Measurements from ENCODE around the gene SPRY1.

SPRY1 gene

GRCh38 chr4:123396307-123397143, at the start of gene SPRY1:
SPRY1 (plus strand) TSS chr4:123396795; CDS start chr4:123401592, 4,797 bp downstream.
- peak; percentile 62 for DNase-seq (ENCODE audit: low spot score)

- DNase-seq (ENCODE audit: low spot score): no peak
Observed at GRCh38 chr4:123346951-123347350, 49.6 kb upstream of the SPRY1 start.

GRCh38 chr4:123348946-123349345, 47.6 kb upstream of the SPRY1 start:
- no peak for DNase-seq (ENCODE audit: low spot score)

DNA sequence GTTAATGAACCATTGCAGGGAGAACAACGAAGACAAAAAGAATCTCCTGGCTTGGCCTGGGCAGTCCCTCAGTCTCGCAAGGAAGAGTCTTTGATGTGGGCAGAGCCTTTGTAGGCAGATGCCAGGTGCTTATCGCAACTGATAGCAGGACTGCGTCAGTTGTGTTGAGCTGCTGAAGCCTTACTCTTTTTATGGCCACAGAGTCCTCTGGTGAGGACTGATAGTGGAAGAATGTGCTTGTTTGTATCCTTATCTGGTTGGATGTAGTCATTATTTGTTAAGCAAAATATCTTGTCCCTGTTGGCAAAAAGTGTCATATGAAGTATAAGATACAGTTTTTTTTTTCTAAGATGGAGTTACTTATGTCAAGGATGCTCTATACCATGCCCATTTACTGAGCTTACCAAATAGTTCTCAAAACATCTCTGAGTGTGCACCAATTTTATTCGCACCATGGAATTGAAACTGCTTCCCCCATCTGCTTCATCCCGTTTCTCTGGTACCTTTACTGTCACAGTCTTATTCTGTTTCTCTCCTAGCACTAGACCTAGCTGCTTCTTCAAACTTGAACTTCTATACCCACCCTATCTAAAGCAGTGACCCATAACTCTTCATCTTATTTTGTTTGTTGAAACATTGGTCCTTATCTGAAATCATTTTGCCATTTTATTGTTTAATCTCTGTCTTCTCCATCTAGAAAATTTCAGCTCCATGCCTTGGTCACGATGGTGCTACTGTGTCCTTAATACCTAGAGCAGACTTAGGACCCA, 47.0 kb upstream of the SPRY1 start:
- DNase-seq (ENCODE audit: low spot score): no peak

DNA sequence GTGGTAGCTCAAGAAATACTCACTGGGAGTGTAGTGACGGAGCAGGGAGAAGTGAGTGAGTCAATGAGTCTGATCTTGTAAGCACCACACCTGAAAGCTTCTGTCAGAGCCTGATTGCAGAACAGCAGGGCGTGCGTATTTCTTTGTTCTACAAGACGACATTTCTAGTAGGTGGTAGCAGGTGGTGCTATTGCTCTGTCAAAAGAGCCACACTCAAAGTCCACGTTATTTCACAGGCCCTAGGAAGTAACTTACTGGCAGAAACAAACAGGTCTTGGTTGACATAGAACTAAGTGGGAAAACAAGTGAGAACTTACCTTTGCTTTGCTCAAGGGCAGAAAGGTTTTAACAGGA, 46.4 kb upstream of the SPRY1 start:
- DNase-seq (ENCODE audit: low spot score): peak; percentile 32

- no peak for DNase-seq (ENCODE audit: low spot score)
Observed at GRCh38 chr4:123350726-123351125, 45.9 kb upstream of the SPRY1 start.

DNA sequence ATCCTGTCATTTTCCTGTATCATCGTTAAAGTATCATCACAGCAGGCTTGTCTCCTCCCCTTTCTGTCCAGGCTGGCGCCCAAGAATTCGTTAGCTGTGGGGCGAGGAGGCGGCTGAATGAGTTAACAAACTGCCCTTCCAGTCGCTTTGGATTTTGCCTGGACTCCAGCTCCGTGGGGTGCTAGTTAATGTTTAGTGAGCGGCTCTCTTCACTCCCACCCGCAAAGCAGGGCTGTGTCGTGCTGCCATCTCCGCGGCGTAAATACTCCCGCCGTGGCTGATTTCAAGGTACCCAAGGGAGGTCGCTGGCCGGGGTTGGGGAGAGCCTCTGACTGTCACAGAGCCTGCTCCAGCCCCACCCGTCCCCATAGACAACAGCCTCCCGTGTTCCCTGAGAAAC, 44.9 kb upstream of the SPRY1 start:
- no peak for DNase-seq (ENCODE audit: low spot score)

- no peak for DNase-seq (ENCODE audit: low spot score)
Observed at GRCh38 chr4:123352240-123352945, 44.2 kb upstream of the SPRY1 start.

DNA sequence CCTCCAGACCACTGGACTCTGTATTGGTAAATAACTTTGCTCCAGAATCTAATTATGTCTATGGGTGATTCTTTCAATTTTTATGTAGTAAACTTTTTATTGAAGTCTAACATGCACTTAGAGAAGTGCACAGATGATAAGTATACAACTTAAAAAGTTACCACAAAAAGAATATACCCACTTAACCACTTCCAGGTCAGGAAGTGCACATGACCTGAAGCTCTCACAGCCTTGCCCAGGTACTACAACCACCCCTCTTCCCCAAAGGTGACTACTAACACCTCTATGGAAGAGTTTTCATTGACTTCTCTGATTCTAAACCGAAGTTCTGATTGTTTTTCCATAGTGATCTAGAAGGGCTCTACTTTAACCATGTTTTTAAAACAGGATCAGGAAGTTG, 43.6 kb upstream of the SPRY1 start:
- DNase-seq (ENCODE audit: low spot score): no peak

GRCh38 chr4:123353656-123354055, 42.9 kb upstream of the SPRY1 start:
- DNase-seq (ENCODE audit: low spot score): no peak

GRCh38 chr4:123354701-123355100, 41.9 kb upstream of the SPRY1 start:
- DNase-seq (ENCODE audit: low spot score): no peak

DNA sequence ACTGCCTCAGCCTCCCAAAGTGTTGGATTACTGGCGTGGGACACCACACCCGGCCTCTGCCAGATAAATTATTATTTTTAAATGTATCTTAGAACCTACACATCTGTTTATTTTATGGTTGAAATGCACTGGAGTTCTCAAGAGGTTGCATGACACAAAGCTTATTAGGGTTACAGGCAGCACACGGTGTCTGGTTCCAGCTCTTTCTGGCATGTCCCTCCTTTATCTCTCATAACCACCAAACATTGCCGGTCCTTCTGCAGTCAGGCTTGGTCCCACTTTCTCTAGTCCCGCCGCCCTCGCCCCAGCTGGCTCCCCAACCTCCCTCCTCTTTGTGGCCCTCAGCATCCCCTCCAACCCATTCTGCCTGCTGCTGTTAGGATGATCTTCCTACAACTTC, 39.7 kb upstream of the SPRY1 start:
- no peak for DNase-seq (ENCODE audit: low spot score)

DNA sequence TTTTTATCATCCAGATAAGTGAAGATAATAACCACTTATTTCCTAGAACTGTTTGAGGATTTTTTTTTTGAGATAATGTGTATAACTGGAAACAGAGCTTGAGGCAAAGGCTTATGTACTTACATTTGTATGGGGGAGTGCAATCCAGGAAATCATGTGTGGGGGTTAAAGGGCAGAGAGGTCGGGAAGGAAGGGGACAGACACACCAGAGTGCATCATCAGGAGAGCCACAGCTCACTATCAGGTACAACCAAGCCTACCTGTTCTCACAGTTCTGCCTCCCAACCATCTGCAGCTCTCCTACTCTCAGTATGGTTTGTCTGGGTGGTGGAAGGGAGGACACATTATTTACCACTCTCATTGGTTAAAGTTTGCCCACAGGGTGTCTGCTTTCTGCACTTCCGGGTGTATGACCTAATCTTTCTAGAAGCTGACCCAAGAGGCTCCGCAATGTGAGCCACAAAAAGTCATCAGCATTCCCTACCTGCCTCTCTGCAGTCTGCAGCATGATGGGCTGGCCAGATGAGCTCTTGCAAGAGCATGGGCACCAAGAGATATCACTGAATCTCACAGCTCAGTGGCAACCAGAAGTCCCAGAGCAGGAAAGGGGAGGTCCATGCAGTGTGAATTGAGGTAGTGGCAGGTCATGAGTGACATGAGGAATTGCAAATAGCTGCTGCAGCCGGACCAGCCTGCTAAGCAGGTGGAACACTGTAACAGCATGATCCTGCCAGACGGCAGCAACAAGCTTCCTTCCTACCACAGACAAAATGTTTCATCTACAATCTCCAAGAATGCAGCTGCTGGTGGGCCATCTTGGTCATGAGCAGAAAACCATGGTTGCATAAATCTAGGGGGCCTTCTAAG, 36.9 kb upstream of the SPRY1 start:
- DNase-seq (ENCODE audit: low spot score): no peak

DNA sequence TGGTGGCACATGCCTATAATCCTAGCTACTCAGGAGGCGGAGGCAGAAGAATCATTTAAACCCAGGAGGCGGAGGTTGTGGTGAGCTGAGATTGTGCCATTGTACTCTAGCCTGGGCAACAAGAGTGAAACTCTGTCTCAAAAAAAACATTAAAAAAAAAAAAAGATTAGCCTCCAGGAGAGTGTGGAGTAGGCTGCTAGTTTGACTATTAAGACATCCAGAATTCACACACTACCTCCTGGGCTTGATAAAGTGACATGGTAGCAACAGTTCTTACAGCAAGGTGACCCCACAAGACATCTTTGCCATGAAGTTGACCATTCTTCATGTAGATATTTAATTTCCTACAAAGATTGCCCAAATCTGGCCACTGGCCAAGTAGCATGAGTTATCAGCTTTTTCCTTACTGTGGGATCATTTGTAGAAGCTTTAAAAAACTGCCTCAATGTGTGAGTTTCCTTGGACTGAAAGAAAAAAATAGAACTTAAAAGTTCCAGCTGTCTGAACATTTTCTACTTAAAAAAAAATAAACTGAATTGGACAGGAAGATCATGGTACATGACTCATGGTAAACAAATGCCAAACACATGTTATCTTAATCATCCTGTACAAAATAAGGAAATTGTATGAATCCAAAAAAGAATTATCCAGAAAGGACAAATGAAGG, 35.3 kb upstream of the SPRY1 start:
- DNase-seq (ENCODE audit: low spot score): no peak

GRCh38 chr4:123362103-123362502, 34.5 kb upstream of the SPRY1 start:
- no peak for DNase-seq (ENCODE audit: low spot score)

DNA sequence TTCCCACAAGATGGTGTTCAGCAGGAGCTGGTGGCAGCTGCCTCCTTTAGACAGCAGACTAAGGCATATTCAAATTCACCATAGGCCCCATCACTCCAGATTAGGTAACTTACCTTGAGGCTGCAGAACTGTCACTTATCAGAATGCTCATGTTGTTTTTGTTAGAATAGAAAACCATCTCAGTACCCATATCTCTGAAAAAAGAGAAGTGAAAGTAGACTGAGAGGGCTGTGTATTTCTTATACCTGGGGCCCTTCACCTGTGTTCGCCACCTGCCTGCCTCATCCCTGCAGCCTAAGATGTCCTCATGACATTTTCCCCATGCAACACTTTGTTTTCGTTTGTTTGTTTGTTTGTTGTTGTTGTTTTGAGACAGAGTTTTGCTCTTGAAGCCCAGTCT, 32.9 kb upstream of the SPRY1 start:
- no peak for DNase-seq (ENCODE audit: low spot score)

DNA sequence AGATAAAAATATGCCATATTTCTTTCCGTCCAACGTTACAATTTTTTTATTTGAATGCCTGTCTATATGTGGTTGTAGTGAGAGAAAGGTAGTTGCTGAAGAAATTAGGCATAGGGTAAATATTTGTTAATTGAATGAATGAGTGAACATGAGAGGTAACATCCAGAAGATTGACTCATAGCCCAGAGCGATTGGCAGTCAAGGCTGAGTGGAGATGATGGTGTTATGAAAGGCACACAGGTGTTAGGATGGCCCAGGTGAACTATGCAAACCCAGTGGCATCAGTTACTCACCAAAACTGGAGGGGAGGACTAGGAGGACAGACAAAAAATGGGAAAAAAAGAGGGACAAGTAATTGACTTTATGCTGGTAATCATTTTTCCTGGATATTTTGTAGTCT, 31.7 kb upstream of the SPRY1 start:
- DNase-seq (ENCODE audit: low spot score): no peak

DNA sequence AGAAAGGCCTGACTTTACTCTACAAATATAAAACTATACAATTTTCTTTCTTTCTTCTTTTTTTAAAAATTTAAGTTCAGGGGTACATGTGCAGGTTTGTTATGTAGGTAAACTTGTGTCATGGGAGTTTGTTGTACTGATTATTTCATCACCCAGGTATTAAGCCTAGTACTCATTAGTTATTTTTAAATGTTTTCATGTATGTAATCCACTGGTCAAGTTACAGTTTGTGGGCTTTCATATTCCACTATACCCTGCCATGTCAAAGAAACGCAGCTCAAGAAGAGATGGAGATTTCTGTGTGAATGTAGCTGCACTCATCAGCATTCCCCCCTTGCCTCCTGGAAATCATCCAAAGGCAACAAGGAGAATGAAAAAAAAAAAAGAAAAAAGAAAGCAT, 31.2 kb upstream of the SPRY1 start:
- no peak for DNase-seq (ENCODE audit: low spot score)

GRCh38 chr4:123366144-123366748, 30.3 kb upstream of the SPRY1 start:
- no peak for DNase-seq (ENCODE audit: low spot score)

GRCh38 chr4:123378794-123379193, 17.8 kb upstream of the SPRY1 start:
- no peak for DNase-seq (ENCODE audit: low spot score)

- DNase-seq (ENCODE audit: low spot score): no peak
Observed at GRCh38 chr4:123379392-123379791, 17.2 kb upstream of the SPRY1 start.
